ENCODE results near the gene RYR1.

- TF ChIP-seq CTCF (IDR thresholded peaks at IDR 0.05) (no peak), POLR2A (IDR thresholded peaks at IDR 0.05) (no peak)
Measured at GRCh38 chr19:38542040-38542439, 108.5 kb downstream of the RYR1 start.

Measured in lower leg skin (tissue), 3 donors.